ENCODE results near the gene MAMDC4. TPM values are rescaled to one million over a fixed set of nuclear protein-coding genes. Genes with fewer than 3 reads are reported as not detected.

Gene MAMDC4
- total and polyA plus RNA-seq, 7 donors: 0.71 to 25.3 (median 2.4) TPM

DNA sequence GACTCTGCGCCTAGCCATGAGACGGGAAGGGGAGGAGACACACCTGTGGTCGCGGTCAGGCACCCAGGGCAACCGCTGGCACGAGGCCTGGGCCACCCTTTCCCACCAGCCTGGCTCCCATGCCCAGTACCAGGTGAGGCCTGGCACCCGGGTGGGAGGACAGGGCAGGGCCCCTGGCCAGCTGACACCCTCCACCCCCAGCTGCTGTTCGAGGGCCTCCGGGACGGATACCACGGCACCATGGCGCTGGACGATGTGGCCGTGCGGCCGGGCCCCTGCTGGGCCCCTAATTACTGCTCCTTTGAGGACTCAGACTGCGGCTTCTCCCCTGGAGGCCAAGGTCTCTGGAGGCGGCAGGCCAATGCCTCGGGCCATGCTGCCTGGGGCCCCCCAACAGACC, 5.0 kb downstream of the MAMDC4 start:
- 76 to 86% methylated on average over 19 of the region's 19 CpGs for WGBS, 2 donors
- no peak overlapping the region for H3K27ac ChIP-seq
- no peaks in the 10 kb centered on the region for H3K27me3 ChIP-seq
- peaks cover 0 to 18% (median 14%) of the 10 kb centered on the region in 4 donors for H3K4me1 ChIP-seq
- H3K36me3 ChIP-seq: peaks cover 9 to 21% (median 16%) of the 10 kb centered on the region in 4 donors
- no peak overlapping the region for H3K4me3 ChIP-seq
- H3K9me3 ChIP-seq: no peaks in the 10 kb centered on the region
- no peak for DNase-seq
- intact Hi-C loops (cut with DNase I): no loop called here
- TF ChIP-seq, protein P1, sequence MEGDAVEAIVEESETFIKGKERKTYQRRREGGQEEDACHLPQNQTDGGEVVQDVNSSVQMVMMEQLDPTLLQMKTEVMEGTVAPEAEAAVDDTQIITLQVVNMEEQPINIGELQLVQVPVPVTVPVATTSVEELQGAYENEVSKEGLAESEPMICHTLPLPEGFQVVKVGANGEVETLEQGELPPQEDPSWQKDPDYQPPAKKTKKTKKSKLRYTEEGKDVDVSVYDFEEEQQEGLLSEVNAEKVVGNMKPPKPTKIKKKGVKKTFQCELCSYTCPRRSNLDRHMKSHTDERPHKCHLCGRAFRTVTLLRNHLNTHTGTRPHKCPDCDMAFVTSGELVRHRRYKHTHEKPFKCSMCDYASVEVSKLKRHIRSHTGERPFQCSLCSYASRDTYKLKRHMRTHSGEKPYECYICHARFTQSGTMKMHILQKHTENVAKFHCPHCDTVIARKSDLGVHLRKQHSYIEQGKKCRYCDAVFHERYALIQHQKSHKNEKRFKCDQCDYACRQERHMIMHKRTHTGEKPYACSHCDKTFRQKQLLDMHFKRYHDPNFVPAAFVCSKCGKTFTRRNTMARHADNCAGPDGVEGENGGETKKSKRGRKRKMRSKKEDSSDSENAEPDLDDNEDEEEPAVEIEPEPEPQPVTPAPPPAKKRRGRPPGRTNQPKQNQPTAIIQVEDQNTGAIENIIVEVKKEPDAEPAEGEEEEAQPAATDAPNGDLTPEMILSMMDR (IDR thresholded peaks at IDR 0.05): no peak

DNA sequence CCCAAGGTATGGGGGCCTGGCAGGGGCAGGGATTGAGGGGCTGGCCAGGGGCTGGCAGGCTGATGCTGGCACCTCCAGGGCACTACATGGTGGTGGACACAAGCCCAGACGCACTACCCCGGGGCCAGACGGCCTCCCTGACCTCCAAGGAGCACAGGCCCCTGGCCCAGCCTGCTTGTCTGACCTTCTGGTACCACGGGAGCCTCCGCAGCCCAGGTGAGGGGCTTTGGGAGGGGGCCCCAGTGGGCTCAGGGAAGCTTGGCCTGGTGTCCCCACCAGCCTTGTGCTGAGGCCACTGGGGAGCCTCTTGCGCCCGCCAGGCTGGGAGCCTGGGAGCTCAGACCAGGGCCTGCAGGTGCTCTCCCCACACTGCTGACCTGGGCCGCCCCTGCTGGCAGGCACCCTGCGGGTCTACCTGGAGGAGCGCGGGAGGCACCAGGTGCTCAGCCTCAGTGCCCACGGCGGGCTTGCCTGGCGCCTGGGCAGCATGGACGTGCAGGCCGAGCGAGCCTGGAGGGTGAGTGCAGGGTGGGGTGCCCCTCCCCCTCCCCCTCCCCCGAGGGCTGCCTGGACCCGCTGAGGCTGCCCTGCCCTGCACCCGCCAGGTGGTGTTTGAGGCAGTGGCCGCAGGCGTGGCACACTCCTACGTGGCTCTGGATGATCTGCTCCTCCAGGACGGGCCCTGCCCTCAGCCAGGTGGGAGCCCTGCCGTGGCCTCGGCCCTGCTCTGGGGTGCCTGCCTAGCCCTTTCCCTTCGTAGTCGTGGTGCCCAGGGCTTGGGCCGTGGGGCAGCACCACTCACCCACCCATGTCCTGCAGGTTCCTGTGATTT, 5.7 kb downstream of the MAMDC4 start:
- WGBS, 2 donors: 31 to 74% methylated on average over 29 of the region's 29 CpGs

DNA sequence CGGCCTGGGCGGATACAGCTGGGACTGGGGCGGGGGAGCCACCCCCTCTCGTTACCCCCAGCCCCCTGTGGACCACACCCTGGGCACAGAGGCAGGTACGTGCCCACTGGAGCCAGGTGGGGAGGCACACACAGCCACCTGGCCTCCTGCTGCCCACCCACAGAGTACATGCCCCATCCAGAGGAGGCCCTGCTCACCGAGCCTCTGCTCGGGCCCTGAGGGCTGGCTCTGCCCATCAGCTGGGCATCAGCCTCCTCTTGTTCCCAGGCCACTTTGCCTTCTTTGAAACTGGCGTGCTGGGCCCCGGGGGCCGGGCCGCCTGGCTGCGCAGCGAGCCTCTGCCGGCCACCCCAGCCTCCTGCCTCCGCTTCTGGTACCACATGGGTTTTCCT, 6.3 kb downstream of the MAMDC4 start:
- Histone ChIP-seq H3K4me1 (peaks cover 0 to 18% (median 14%) of the 10 kb centered on the region in 4 donors), H3K27me3 (no peaks in the 10 kb centered on the region), H3K27ac (peak overlapping the region in 3 of 4 donors; percentile 63 to 73 (median 71)), H3K9me3 (no peaks in the 10 kb centered on the region), H3K4me3 (no peak overlapping the region), H3K36me3 (peaks cover 18 to 34% (median 27%) of the 10 kb centered on the region in 4 donors)
- DNase-seq: peak; percentile 55
- WGBS, 2 donors: 57 to 85% methylated on average over 15 of the region's 15 CpGs
- intact Hi-C loops (cut with DNase I): no loop called here
- no peak for TF ChIP-seq EP300 (IDR thresholded peaks at IDR 0.05)
- TF ChIP-seq POLR2A (IDR thresholded peaks at IDR 0.05): no peak
- TF ChIP-seq, protein P1 (IDR thresholded peaks at IDR 0.05): no peak
- TF ChIP-seq POLR2AphosphoS5 (IDR thresholded peaks at IDR 0.05): no peak

More for the DNA sequence above, 5.7 kb downstream of the MAMDC4 start:
- intact Hi-C loops (cut with DNase I): no loop called here
- Histone ChIP-seq H3K36me3 (peaks cover 11 to 27% (median 21%) of the 10 kb centered on the region in 4 donors), H3K4me3 (no peak overlapping the region), H3K27me3 (no peaks in the 10 kb centered on the region), H3K4me1 (peaks cover 0 to 18% (median 14%) of the 10 kb centered on the region in 4 donors), H3K27ac (peak overlapping the region in 1 of 4 donors; percentile 63), H3K9me3 (no peaks in the 10 kb centered on the region)
- DNase-seq: peak; percentile 62
- TF ChIP-seq, protein P1 (IDR thresholded peaks at IDR 0.05): no peak
- TF ChIP-seq POLR2AphosphoS5 (IDR thresholded peaks at IDR 0.05) (no peak), POLR2A (IDR thresholded peaks at IDR 0.05) (no peak)

DNA sequence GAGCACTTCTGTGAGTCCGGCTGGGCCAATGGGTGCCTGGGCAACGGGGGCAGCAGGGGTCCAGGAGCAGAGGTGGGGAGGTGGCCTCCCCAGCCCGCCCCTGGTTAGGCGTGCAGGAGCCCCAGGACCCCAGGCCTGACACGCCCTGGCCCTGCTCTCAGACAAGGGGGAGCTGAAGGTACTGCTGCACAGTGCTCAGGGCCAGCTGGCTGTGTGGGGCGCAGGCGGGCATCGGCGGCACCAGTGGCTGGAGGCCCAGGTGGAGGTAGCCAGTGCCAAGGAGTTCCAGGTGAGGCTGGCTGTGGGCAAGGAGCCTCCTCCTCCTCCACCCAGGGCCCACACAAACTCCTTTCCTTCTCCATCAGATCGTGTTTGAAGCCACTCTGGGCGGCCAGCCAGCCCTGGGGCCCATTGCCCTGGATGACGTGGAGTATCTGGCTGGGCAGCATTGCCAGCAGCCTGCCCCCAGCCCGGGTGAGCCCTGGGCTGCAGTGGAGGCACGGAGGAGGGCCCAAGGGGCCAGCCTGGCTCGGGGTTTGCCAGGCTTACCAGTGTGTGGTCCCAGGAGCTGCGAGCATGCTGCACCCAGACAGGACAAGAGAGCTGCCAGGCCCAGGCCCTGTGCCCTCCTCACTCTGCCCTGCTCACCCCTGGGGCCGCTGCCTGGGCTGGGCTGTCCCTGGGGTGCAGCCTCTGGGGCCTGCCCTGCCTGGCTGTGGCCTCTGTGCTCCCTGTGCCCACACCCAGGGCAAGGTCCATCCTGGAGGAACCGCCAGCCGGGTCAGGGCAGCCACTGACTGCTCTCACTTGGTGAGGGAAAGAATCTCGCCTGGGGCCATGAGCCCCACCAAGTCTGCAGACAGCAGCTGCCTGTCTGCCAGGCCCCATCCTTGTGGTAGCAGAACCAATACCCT, 7.0 kb downstream of the MAMDC4 start:
- 19 to 71% methylated on average over 20 of the region's 20 CpGs for WGBS, 2 donors
- TF ChIP-seq EP300 (IDR thresholded peaks at IDR 0.05): no peak
- H3K4me1 ChIP-seq: peaks cover 0 to 23% (median 14%) of the 10 kb centered on the region in 4 donors
- H3K27me3 ChIP-seq: no peaks in the 10 kb centered on the region
- H3K9me3 ChIP-seq: no peaks in the 10 kb centered on the region
- DNase-seq: peak; percentile 87
- intact Hi-C loops (cut with DNase I): no loop called here
- no peak overlapping the region for H3K4me3 ChIP-seq
- peaks cover 21 to 40% (median 31%) of the 10 kb centered on the region in 4 donors for H3K36me3 ChIP-seq
- peak overlapping the region; percentile 32 to 73 (median 67) for H3K27ac ChIP-seq

DNA sequence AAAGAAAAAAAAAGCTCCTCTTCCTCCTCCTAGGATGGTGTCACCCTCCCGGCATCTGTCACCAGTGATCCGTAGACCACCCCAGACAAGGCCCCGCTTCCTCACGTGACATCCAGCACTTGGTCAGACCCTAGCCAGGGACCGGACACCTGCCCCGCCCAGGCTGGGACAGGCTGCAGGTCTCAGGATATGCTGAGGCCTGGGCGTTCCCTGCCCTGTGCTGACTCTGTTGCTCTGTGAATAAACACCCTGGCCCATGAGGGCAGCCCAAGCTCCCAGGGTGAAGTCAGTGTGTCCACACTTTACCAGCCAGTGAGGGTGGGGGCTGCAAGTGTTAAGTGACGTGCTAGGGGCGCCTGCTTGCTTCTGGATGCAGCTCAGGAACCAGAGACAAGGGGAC, 8.4 kb downstream of the MAMDC4 start:
- H3K27me3 ChIP-seq: no peaks in the 10 kb centered on the region
- H3K4me1 ChIP-seq: peaks cover 0 to 37% (median 28%) of the 10 kb centered on the region in 4 donors
- no peak overlapping the region for H3K4me3 ChIP-seq
- TF ChIP-seq POLR2A (IDR thresholded peaks at IDR 0.05) (no peak), POLR2AphosphoS5 (IDR thresholded peaks at IDR 0.05) (no peak), EP300 (IDR thresholded peaks at IDR 0.05) (no peak)
- TF ChIP-seq, protein P1 (IDR thresholded peaks at IDR 0.05): no peak
- H3K9me3 ChIP-seq: no peaks in the 10 kb centered on the region
- H3K36me3 ChIP-seq: peaks cover 21 to 40% (median 31%) of the 10 kb centered on the region in 4 donors
- 62 to 81% methylated on average over 9 of the region's 9 CpGs for WGBS, 2 donors
- DNase-seq: no peak
- no peak overlapping the region for H3K27ac ChIP-seq
- intact Hi-C loops (cut with DNase I): no loop called here

Data from sigmoid colon (tissue), 7 donors.